NT2/D1 (cell line): ENCODE data around the gene CDKL4.

Experiments used
- YY1 ChIP-seq: IDR thresholded peaks from 2 replicates; pipeline ENCODE4 v1.6.1; 2011; ENCODE audit not compliant: insufficient read length, insufficient read depth
- ZNF274 ChIP-seq: IDR thresholded peaks from 2 replicates; pipeline ENCODE4 v1.6.1; 2011; ENCODE audit warnings: mild to moderate bottlenecking, low read depth, low read length

DNA sequence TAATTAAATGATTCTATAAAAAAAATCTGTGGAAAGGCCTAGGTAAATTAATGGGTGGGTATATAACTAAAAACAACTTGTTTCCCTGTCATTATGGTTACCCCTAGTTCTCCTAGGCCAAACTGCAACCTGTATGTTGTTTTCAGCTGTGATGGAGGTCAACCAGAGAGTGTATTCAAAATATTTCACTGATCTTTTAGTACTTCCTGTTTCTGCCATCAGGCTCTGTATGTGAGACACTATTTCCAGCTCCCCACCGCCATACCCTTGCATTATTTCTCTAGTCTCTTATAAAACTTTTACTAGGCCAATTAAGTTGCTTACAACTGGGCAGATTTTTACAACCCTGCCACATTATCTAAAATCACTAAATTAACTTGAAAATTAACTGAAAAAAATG, 21.0 kb upstream of the CDKL4 start:
- TF ChIP-seq ZNF274 (no peak), YY1 (no peak)
